Neural cell (in vitro differentiated cells): ENCODE measurements around the gene ALKBH3. TPM values are rescaled to one million over a fixed set of nuclear protein-coding genes. Genes with fewer than 3 reads are reported as not detected.

Experiments used
- H2AFZ ChIP-seq: fragments of 200-600, 300-800 bp; sonication (generic), shearing (Covaris generic); 2 replicates; pipeline ENCODE4 v1.6.0; 2014; ENCODE audit warnings: low read depth, mild to moderate bottlenecking, antibody characterized with exemption, low read length, moderate library complexity
- H3F3A ChIP-seq: fragments of 200-600 bp; shearing (Covaris generic); 2 replicates; pipeline ENCODE4 v1.6.1; 2016; ENCODE audit warnings: mild to moderate bottlenecking, moderate library complexity, mixed read lengths, antibody characterized with exemption, low read length; ENCODE audit not compliant: insufficient read depth, poor library complexity, severe bottlenecking
- H3K27ac ChIP-seq: fragments of 200-600, 300-800 bp; sonication (generic), shearing (Covaris generic); 2 replicates; pipeline ENCODE4 v1.5.1; 2014; ENCODE audit warnings: mild to moderate bottlenecking, low read length, moderate library complexity
- H3K27me3 ChIP-seq: fragments of 300-800, 200-600 bp; sonication (generic), shearing (Covaris generic); 2 replicates; pipeline ENCODE4 v1.6.0; 2014; ENCODE audit warnings: mild to moderate bottlenecking, low read depth, low read length, moderate library complexity; ENCODE audit not compliant: insufficient read depth
- H3K36me3 ChIP-seq: fragments of 300-800, 200-600 bp; sonication (generic), shearing (Covaris generic); 2 replicates; pipeline ENCODE4 v1.5.1; 2014; ENCODE audit warnings: mild to moderate bottlenecking, antibody characterized with exemption, low read length, moderate library complexity; ENCODE audit not compliant: insufficient read depth
- H3K4me2 ChIP-seq: fragments of 300-800, 200-600 bp; sonication (generic), shearing (Covaris generic); 2 replicates; pipeline ENCODE4 v1.6.0; 2014; ENCODE audit warnings: mild to moderate bottlenecking, low read length
- H3K4me3 ChIP-seq: fragments of 300-800, 200-600 bp; sonication (generic), shearing (Covaris generic); 2 replicates; pipeline ENCODE4 v1.5.1; 2014; ENCODE audit warnings: mild to moderate bottlenecking, low read length, moderate library complexity
- H3K79me2 ChIP-seq: fragments of 200-600 bp; shearing (Covaris generic); replicated peaks from 2 replicates; pipeline ENCODE4 v1.6.0; 2014; ENCODE audit warnings: mild to moderate bottlenecking, low read length, moderate library complexity; ENCODE audit not compliant: insufficient read depth
- H3K9ac ChIP-seq: fragments of 300-800, 200-600 bp; sonication (generic), shearing (Covaris generic); 2 replicates; pipeline ENCODE4 v1.6.1; 2016; ENCODE audit warnings: mild to moderate bottlenecking, low read length, mixed read lengths
- H3K9me2 ChIP-seq: fragments of 200-600 bp; shearing (Covaris generic); 2 replicates; pipeline ENCODE4 v1.6.1; 2016; ENCODE audit warnings: mild to moderate bottlenecking, low read length, mixed read lengths; ENCODE audit not compliant: insufficient read depth
- H3K9me3 ChIP-seq: fragments of 200-600, 300-800 bp; sonication (generic), shearing (Covaris generic); 2 replicates; pipeline ENCODE4 v1.6.1; 2016; ENCODE audit warnings: mild to moderate bottlenecking, mixed run types, low read length, moderate library complexity, mixed read lengths
- H4K20me1 ChIP-seq: fragments of 200-600 bp; shearing (Covaris generic); 2 replicates; pipeline ENCODE4 v1.6.1; 2016; ENCODE audit warnings: mild to moderate bottlenecking, mixed run types; ENCODE audit not compliant: insufficient read depth
- CTCF ChIP-seq: fragments of 450-650 bp; IDR thresholded peaks from 2 replicates; pipeline ENCODE4 v1.5.1; 2014; ENCODE audit warnings: antibody characterized with exemption, mild to moderate bottlenecking, moderate library complexity; ENCODE audit not compliant: poor library complexity, severe bottlenecking
- EP300 ChIP-seq: fragments of 450-650 bp; conservative IDR thresholded peaks from 2 replicates; pipeline ENCODE4 v1.6.1; 2014; ENCODE audit warnings: antibody characterized with exemption, mild to moderate bottlenecking, moderate library complexity; ENCODE audit not compliant: poor library complexity, severe bottlenecking
- EZH2 ChIP-seq: fragments of 200-600, 300-800 bp; shearing (Covaris generic), sonication (generic); IDR thresholded peaks from 2 replicates; pipeline ENCODE4 v1.6.1; 2014; ENCODE audit warnings: antibody characterized with exemption, low read length, borderline replicate concordance, mild to moderate bottlenecking; ENCODE audit not compliant: insufficient read depth, poor library complexity, severe bottlenecking
- MXI1 ChIP-seq: fragments of 450-650 bp; conservative IDR thresholded peaks from 2 replicates; pipeline ENCODE4 v1.6.1; 2014; ENCODE audit warnings: antibody characterized with exemption, mild to moderate bottlenecking; ENCODE audit not compliant: poor library complexity, severe bottlenecking
- POLR2AphosphoS5 ChIP-seq: IDR thresholded peaks from 2 replicates; pipeline ENCODE4 v1.6.1; 2012
- RAD21 ChIP-seq: fragments of 450-650 bp; conservative IDR thresholded peaks from 2 replicates; pipeline ENCODE4 v1.6.1; 2014; ENCODE audit warnings: antibody characterized with exemption, mild to moderate bottlenecking, moderate library complexity
- REST ChIP-seq: IDR thresholded peaks from 2 replicates; pipeline ENCODE4 v1.6.1; 2012; ENCODE audit warnings: borderline replicate concordance
- SMC3 ChIP-seq: fragments of 450-650 bp; conservative IDR thresholded peaks from 2 replicates; pipeline ENCODE4 v1.6.1; 2014; ENCODE audit warnings: antibody characterized with exemption, mild to moderate bottlenecking, moderate library complexity; ENCODE audit not compliant: poor library complexity
- TAF1 ChIP-seq: IDR thresholded peaks from 2 replicates; pipeline ENCODE4 v1.6.1; 2012; ENCODE audit warnings: low read depth
- polyA plus RNA-seq: library from polyadenylated mRNA; depleted of rRNA; stranded (reverse); fragments of >200 nt; gene quantifications from 2 replicates; pipeline ENCODE4 v1.2.3, GENCODE V29; 2014

ALKBH3 gene
- polyA plus RNA-seq, 1 donor from 2014 or later = 27.0 TPM

- H3K4me3 ChIP-seq = peak overlapping the region; percentile 57
Observed at GRCh38 chr11:43834286-43834685, 46.3 kb upstream of the ALKBH3 start.

GRCh38 chr11:43835104-43835503 is 45.5 kb upstream of the ALKBH3 start:
- TF ChIP-seq MXI1 = no peak
- no peak for TF ChIP-seq SMC3
- TF ChIP-seq POLR2AphosphoS5 = peak; percentile 76
- TF ChIP-seq EP300 = peak; percentile 79
- TF ChIP-seq REST = peak; percentile 70
- H3K4me3 ChIP-seq = peak overlapping the region; percentile 57
- no peaks in the 10 kb centered on the region for H3K9me2 ChIP-seq
- no peak overlapping the region for H2AFZ ChIP-seq
- H3K9me3 ChIP-seq = no peaks in the 10 kb centered on the region
- peaks cover 4% of the 10 kb centered on the region for H3K36me3 ChIP-seq
- no peaks in the 10 kb centered on the region for H4K20me1 ChIP-seq
- H3F3A ChIP-seq = no peaks in the 10 kb centered on the region
- H3K27ac ChIP-seq = peak overlapping the region; percentile 97
- peaks cover 9% of the 10 kb centered on the region for H3K79me2 ChIP-seq
- H3K27me3 ChIP-seq = no peaks in the 10 kb centered on the region
- peak overlapping the region; percentile 70 for H3K9ac ChIP-seq
- peak overlapping the region; percentile 93 for H3K4me2 ChIP-seq

More at GRCh38 chr11:43834286-43834685, 46.3 kb upstream of the ALKBH3 start:
- no peak for TF ChIP-seq EP300
- TF ChIP-seq MXI1 = no peak
- TF ChIP-seq CTCF = no peak
- no peak for TF ChIP-seq RAD21
- no peak for TF ChIP-seq POLR2AphosphoS5
- TF ChIP-seq EZH2 = no peak
- TF ChIP-seq REST = no peak
- TF ChIP-seq TAF1 = no peak
- TF ChIP-seq SMC3 = no peak
- Histone ChIP-seq H3K9ac (peak overlapping the region; percentile 70), H3F3A (no peaks in the 10 kb centered on the region), H4K20me1 (no peaks in the 10 kb centered on the region), H3K36me3 (peaks cover 4% of the 10 kb centered on the region), H3K9me2 (no peaks in the 10 kb centered on the region), H2AFZ (peak overlapping the region; percentile 23), H3K79me2 (peaks cover 9% of the 10 kb centered on the region), H3K9me3 (no peaks in the 10 kb centered on the region), H3K27me3 (no peaks in the 10 kb centered on the region), H3K4me2 (peak overlapping the region; percentile 93), H3K27ac (peak overlapping the region; percentile 97)
